ENCODE results near the gene SBNO1. TPM values are rescaled to one million over a fixed set of nuclear protein-coding genes. Genes with fewer than 3 reads are reported as not detected.

The SBNO1 gene
- total RNA-seq, 1 experiment from 2014 or later, result 43.8 TPM

GRCh38 chr12:123282111-123282510 is 82.5 kb downstream of the SBNO1 start:
- intact Hi-C loops (cut with micrococcal nuclease), result no loop called here
- ChIA-PET CTCF (no interaction called here), RAD21 (ENCODE audit: low non-redundant PET in 1 of 2, low total read pairs in 2 of 2, uncharacterized antibody in 2 of 2, unreplicated experiment in 2 of 2) (no interaction called here), POLR2A (no interaction called here)
- no peaks in the 10 kb centered on the region for H3K36me3 ChIP-seq (ENCODE audit: control insufficient read depth in 1 of 2, insufficient read depth in 2 of 2, low read length in 2 of 2)
- no peaks in the 10 kb centered on the region for H4K20me1 ChIP-seq (ENCODE audit: insufficient read depth)
- no TSS peak for BruUV-seq (replicated peaks)
- no peak overlapping the region for H3K9ac ChIP-seq (ENCODE audit: low read length)
- no peak overlapping the region for H3K4me3 ChIP-seq (replicated peaks in 1 of 2; ENCODE audit: low read depth in 1 of 2, low read length in 2 of 2)
- no peaks in the 10 kb centered on the region for H3K27me3 ChIP-seq (ENCODE audit: insufficient read depth, low read length)
- no peaks in the 10 kb centered on the region for H3K9me2 ChIP-seq (ENCODE audit: insufficient read depth)
- H3K4me1 ChIP-seq (ENCODE audit: control insufficient read depth in 1 of 2, insufficient read depth in 2 of 2, low read length in 2 of 2), result no peaks in the 10 kb centered on the region
- TF ChIP-seq EZH2 (IDR thresholded peaks at IDR 0.05) (no peak), POLR2A (IDR thresholded peaks at IDR 0.05; ENCODE audit: borderline replicate concordance, extremely low read depth, insufficient read depth, insufficient read length) (no peak), CBX3 (IDR thresholded peaks at IDR 0.05; ENCODE audit: low read depth) (no peak), YY1 (IDR thresholded peaks at IDR 0.05; ENCODE audit: extremely low read depth, insufficient replicate concordance, low read depth, low read length) (no peak), REST (IDR thresholded peaks at IDR 0.05; ENCODE audit: low read depth) (no peak), JUND (IDR thresholded peaks at IDR 0.05) (no peak), POLR2AphosphoS5 (IDR thresholded peaks at IDR 0.05; ENCODE audit: low read depth, low read length) (no peak), ATF3 (IDR thresholded peaks at IDR 0.05) (no peak)
- no peak overlapping the region for H2AFZ ChIP-seq (ENCODE audit: low read depth, low read length, poor library complexity, severe bottlenecking)
- no peak overlapping the region for H3K4me2 ChIP-seq (ENCODE audit: low read length)
- no peaks in the 10 kb centered on the region for H3K79me2 ChIP-seq (ENCODE audit: insufficient read depth, low read length)
- H3K9me3 ChIP-seq (ENCODE audit: control insufficient read depth in 1 of 2, insufficient read depth in 1 of 2, low read depth in 1 of 2, low read length in 2 of 2), result no peaks in the 10 kb centered on the region
- no peak for ATAC-seq
- DNase-seq (ENCODE audit: low read depth, low spot score), result no peak
- no peak overlapping the region for H3K27ac ChIP-seq (ENCODE audit: low read depth, low read length)

Measured in HCT116 (cell line).